ENCODE results near the gene SAPCD2. TPM values are rescaled to one million over a fixed set of nuclear protein-coding genes. Genes with fewer than 3 reads are reported as not detected.
"Not testable (repeated sequence)": the region's sequence is repeated elsewhere in the genome, so short reads cannot be mapped to it uniquely, and the experiment has no call there.

The SAPCD2 gene
- polyA plus RNA-seq, 4 donors, result 5.5 to 10.0 (median 8.6) TPM

DNA sequence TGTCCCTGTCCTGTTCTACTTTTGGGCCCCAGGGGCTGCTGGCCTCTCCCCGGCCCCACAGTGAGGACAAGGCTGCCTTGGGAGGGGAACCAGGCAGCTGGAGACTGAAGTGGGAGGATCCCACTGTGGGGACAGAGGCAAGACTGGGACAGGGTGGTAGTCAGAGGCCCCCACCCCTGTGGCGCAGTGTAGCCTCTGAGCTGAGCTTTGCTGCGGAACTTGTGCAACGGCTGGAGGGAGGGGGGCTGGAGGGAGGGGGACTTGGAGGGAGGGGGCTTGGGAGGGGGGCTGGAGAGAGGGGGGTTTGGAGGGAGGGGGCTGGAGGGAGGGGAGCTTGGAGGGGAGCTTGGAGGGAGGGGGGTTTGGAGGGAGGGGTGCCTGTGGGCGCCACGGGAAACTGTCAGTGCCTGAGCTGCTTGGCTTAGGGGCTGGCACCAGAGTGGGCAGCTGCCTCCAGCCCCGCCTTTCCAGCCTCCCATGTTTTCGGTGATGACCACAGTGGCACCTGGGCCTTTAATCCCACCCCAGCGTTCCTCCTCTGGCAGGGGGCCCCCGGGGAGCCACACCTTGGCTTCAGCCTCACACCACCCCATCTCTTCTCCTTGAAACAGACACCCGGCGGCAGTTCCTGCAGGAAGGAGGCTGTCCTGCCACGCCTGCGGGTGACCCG lies 36.2 kb downstream of the SAPCD2 start:
- DNase-seq (ENCODE audit: low read depth in 4 of 4, low spot score in 2 of 4), result no peak

DNA sequence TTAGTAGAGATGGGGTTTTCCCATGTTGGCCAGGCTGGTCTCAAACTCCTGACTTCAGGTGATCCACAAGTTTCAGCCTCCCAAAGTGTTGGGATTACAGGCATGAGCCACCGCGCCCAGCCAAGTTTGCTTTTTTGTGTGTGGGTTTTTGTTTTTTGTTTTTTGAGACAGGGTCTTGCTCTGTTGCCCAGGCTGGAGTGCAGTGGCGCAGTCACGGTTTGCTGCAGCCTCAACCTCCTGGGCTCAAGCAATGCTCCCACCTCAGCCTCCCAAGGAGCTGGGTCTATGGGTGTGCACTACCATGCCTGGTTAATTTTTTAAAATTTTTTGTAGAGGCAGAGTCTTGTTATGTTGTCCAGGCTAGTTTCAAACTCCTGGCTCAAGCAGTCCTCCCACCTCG lies 36.9 kb downstream of the SAPCD2 start:
- not testable (repeated sequence) for DNase-seq (ENCODE audit: low read depth in 4 of 4, low spot score in 2 of 4)

- no peak for DNase-seq (ENCODE audit: low read depth in 4 of 4, low spot score in 2 of 4)
These were observed 37.5 kb downstream of the SAPCD2 start for GRCh38 chr9:137032858-137033257.

- DNase-seq (ENCODE audit: low read depth in 4 of 4, low spot score in 2 of 4), result no peak
These were observed 38.3 kb downstream of the SAPCD2 start, which contains the start of gene FUT7 for GRCh38 chr9:137031904-137032640. TSS of gene FUT7 (minus strand) at chr9:137032088. CDS start at chr9:137031991, 97 bp downstream.

DNA sequence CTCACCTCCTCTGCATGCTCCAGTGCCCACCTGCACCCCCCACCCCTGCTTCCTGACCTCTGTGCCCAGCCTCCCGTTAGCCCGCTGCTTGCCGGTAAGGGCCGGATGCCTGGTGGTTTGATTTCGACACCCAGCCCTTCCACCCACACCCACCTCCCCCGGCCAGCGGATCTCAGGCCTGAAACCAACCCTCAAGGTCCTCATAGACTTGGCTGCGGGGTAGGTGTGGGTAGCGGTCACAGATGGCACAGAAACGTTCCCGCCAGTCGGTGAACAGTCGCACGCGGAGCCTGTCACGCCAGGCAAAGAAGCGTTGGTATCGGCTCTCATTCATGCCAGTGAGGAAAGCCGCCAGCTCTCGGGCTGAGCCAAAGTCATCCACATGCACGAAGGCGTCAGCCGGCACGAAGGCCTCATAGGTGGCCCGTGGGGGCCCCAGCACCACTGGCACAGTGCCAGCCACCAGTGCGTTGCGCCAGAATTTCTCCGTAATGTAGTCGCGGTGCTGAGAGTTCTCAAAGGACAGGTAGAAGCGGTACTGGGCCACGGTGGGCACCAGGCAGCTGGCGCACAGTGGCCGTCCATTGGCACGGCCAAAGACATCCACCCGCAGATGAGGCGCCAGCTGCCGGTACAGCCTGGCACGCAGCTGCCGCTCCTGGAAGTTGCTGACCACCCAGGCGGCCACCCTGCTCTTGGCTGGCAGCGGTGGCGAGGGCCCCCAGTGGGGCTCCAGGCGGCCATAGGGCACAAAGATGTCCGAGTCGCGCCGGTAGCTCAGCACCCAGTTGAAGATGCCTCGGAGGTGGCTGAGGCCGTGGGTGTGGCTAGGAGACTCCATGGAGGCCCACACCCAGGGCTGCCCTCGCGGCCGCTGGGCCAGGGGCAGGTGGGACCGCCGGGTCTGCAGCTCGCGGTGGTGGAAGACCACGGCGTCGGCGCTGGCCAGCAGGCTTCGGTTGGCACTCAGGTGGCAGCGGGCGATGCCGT lies 39.5 kb downstream of the SAPCD2 start:
- DNase-seq (ENCODE audit: low read depth in 4 of 4, low spot score in 2 of 4), result no peak

DNA sequence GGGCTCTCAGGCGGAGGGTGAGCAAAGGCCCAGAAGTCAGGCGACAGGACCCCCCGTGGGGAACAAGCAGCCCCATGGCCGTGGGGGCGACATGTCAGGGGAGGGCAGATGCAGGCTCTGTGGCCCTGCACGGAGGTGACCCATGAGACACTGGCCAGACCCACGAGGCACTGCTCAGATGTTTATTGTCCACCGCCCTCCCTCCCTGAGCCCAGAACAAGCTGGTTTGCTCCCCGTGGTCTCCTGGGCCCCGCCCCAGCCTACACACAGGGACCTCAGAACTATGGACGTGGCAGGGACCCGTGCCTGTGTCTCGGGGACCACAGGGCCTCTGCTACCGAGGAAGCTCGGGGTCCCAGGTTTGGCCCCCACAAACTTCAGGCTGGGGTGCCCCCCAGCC lies 40.4 kb downstream of the SAPCD2 start:
- DNase-seq (ENCODE audit: low read depth in 4 of 4, low spot score in 2 of 4), result no peak

- DNase-seq (ENCODE audit: low read depth in 4 of 4, low spot score in 2 of 4), result no peak
These were observed 41.1 kb downstream of the SAPCD2 start for GRCh38 chr9:137029058-137029936.

- DNase-seq (ENCODE audit: low read depth in 4 of 4, low spot score in 2 of 4), result no peak
These were observed 41.9 kb downstream of the SAPCD2 start for GRCh38 chr9:137028263-137029057.

GRCh38 chr9:137027369-137028262 lies 42.7 kb downstream of the SAPCD2 start, which contains the start of gene ABCA2:
TSS of gene ABCA2 (minus strand) at chr9:137028237. CDS start at chr9:137028140, 97 bp downstream.
- DNase-seq (ENCODE audit: low read depth in 4 of 4, low spot score in 2 of 4), result no peak

DNA sequence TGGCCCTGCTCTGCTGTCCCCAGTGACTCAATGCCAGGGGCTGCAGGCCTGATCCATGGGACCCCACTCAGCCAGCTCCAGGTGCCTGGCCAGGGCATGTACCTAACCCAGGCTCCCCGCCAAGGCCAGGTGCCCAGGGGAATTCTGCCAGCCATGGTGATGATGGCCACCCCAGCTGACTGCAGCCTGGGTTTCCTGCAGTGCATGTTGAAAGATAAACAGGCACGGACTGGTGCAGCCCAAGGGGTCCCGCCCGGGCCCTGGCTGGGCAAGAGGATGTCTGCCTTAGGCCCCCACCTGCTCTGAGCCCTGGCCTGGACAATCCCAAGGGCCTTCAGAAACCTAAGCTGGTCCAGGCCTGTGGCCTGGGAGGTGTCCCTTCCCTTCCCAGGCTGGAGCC lies 43.5 kb downstream of the SAPCD2 start:
- DNase-seq (ENCODE audit: low read depth in 4 of 4, low spot score in 2 of 4), result no peak

- no peak for DNase-seq (ENCODE audit: low read depth in 4 of 4, low spot score in 2 of 4)
These were observed 44.0 kb downstream of the SAPCD2 start for GRCh38 chr9:137026384-137026783.

DNA sequence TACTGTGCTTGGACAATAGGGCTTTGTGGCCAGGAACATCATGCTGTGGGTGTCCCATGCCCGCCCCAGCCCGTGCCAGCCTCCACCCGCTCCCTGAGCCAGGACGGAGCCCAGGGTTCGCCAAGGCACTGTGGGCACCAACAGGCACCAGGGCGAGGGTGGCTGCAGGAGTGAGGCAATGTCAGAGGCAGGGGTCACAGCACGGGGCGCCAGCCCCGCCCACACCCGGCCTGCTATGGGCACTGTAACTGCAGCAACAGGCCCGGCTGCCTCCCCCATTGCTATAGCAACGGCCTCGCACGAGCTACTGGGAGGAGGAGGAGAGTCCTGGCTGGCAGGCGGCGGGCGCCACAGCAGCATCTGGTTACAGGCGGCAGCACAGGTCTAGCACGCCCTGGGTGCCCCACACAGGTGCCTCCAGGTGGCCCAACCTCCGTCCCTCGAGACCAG lies 44.8 kb downstream of the SAPCD2 start:
- DNase-seq (ENCODE audit: low read depth in 4 of 4, low spot score in 2 of 4), result peak in 2 of 4 donors; percentile 71 to 78

DNA sequence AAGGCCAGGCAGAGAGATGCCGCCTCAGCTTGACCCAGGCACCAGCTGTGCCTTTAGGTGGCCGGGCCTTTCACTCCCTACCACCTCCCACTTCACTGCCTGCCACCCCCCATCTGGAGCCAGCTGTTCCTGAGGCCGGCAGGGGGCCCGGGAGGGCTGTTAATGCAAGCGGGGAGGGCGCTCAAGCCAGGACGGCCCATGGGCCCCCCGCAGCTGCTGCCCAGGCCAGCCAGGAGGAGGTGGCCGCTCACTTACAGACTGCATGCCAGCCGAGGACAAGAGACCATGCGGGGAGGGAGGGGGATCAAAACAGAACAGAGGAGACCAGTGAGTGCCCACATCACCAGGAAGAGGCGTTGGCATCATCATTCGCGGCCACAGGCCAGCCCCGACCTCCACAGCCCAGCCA lies 46.8 kb downstream of the SAPCD2 start:
- DNase-seq (ENCODE audit: low read depth in 4 of 4, low spot score in 2 of 4), result no peak

DNA sequence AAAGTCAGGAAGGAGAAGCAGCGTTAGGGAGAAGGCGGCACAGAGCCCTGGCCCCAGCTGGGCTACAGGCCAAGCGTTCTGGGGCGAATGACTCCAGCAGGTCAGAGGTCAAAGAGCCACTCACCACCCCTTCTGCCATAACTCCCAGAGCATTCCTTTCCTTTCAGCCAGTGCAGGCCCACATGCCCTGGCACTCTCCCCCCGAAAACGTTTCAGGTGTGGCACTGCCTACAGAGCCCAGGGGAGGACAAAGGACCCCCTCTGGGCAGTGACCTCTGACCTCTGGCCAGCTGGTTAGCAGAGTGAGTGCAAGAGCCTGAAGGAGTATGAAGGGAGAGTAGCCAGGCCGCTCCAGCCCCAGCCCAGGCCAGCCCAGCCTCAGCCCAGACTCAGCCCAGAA lies 47.2 kb downstream of the SAPCD2 start:
- DNase-seq (ENCODE audit: low read depth in 4 of 4, low spot score in 2 of 4), result no peak

GRCh38 chr9:137022662-137023008 lies 47.7 kb downstream of the SAPCD2 start:
- DNase-seq (ENCODE audit: low read depth in 4 of 4, low spot score in 2 of 4), result no peak

- no peak for DNase-seq (ENCODE audit: low read depth in 4 of 4, low spot score in 2 of 4)
These were observed 48.2 kb downstream of the SAPCD2 start for GRCh38 chr9:137021979-137022661.

GRCh38 chr9:137021568-137021978 lies 48.8 kb downstream of the SAPCD2 start:
- no peak for DNase-seq (ENCODE audit: low read depth in 4 of 4, low spot score in 2 of 4)

Measured in left renal cortex interstitium (tissue), 4 donors.